H1 (cell line): Measurements from ENCODE around the gene RSAD2.

Experiments
- ATF3 ChIP-seq: IDR thresholded peaks from 2 replicates; pipeline ENCODE4 v1.6.1; 2011; ENCODE audit warnings: low read depth, mild to moderate bottlenecking, low read length; ENCODE audit not compliant: insufficient read depth
- CREB1 ChIP-seq: IDR thresholded peaks from 2 replicates; pipeline ENCODE4 v1.6.1; 2012; ENCODE audit warnings: inconsistent platforms
- CTCF ChIP-seq, 3 experiments: IDR thresholded peaks; 1 replicate in 2 of 3; 2 replicates in 1 of 3; pipeline versions ENCODE4 v1.5.1 to v1.6.1; 2011; ENCODE audit warnings: low read length in 3 of 3, mild to moderate bottlenecking in 3 of 3, inconsistent platforms in 2 of 3, low read depth in 1 of 3, moderate library complexity in 1 of 3; ENCODE audit not compliant: insufficient read depth in 1 of 3; ENCODE audit errors: control extremely low read depth in 1 of 3
- EGR1 ChIP-seq: IDR thresholded peaks from 2 replicates; pipeline ENCODE4 v1.6.1; 2011; ENCODE audit warnings: low read depth, low read length, borderline replicate concordance
- EZH2 ChIP-seq: fragments of 200-600 bp; sonication (generic); IDR thresholded peaks from 2 replicates; pipeline ENCODE4 v1.7.1; 2012; ENCODE audit warnings: low read depth, mild to moderate bottlenecking, moderate library complexity, low read length, inconsistent platforms; ENCODE audit not compliant: severe bottlenecking
- HDAC2 ChIP-seq, 2 experiments: fragments of 300-600 bp in 1 of 2; sonication (generic) in 1 of 2; IDR thresholded peaks; 2 replicates each; pipeline ENCODE4 v1.6.1; 2011 to 2012; ENCODE audit warnings: low read depth in 2 of 2, low read length in 2 of 2, mild to moderate bottlenecking in 2 of 2, moderate library complexity in 2 of 2, borderline replicate concordance in 1 of 2, inconsistent platforms in 1 of 2
- KDM5A ChIP-seq: fragments of 200-600 bp; IDR thresholded peaks from 2 replicates; pipeline ENCODE4 v1.7.1; 2012; ENCODE audit warnings: mild to moderate bottlenecking, low read length, inconsistent platforms, mixed read lengths
- MAFK ChIP-seq: IDR thresholded peaks from 2 replicates; pipeline ENCODE4 v1.6.1; 2012; ENCODE audit warnings: low read depth, mild to moderate bottlenecking, improper control_type of control experiment, low read length
- SIX5 ChIP-seq: IDR thresholded peaks from 2 replicates; pipeline ENCODE4 v1.6.1; 2011; ENCODE audit warnings: mild to moderate bottlenecking, low read depth, low read length
- ZNF274 ChIP-seq: IDR thresholded peaks from 2 replicates; pipeline ENCODE4 v1.7.0; 2012; ENCODE audit warnings: low read length, borderline replicate concordance; ENCODE audit errors: extremely low read depth

GRCh38 chr2:6906165-6906741 lies 28.7 kb downstream of the RSAD2 start:
- no peak for TF ChIP-seq SIX5
- no peak for TF ChIP-seq EZH2
- TF ChIP-seq CTCF (IDR thresholded peaks at IDR 0.05; ENCODE audit: control extremely low read depth in 1 of 3, insufficient read depth in 1 of 3, low read depth in 1 of 3, low read length in 3 of 3): no peak
- no peak for TF ChIP-seq CREB1
- no peak for TF ChIP-seq MAFK
- no peak for TF ChIP-seq ZNF274
- TF ChIP-seq HDAC2 (IDR thresholded peaks at IDR 0.05; ENCODE audit: borderline replicate concordance in 1 of 2, low read depth in 2 of 2, low read length in 2 of 2): no peak
- TF ChIP-seq ATF3: no peak
- TF ChIP-seq EGR1: no peak
- TF ChIP-seq KDM5A: no peak
